ENCODE results near the gene EPB41. TPM values are rescaled to one million over a fixed set of nuclear protein-coding genes. Genes with fewer than 3 reads are reported as not detected.
"Not testable (repeated sequence)": the region's sequence is repeated elsewhere in the genome, so short reads cannot be mapped to it uniquely, and the experiment has no call there.

EPB41 gene
- total RNA-seq, 3 donors from 2014 or later = 45.8 to 82.2 (median 76.3) TPM

GRCh38 chr1:29064064-29064463 lies 149.7 kb downstream of the EPB41 start:
- no peaks in the 10 kb centered on the region for H3K9me3 ChIP-seq
- intact Hi-C loops (cut with DNase I, micrococcal nuclease) = no loop called here
- ATAC-seq (no peak), DNase-seq (no peak)
- no peak overlapping the region for H3K4me3 ChIP-seq
- no peaks in the 10 kb centered on the region for H3K4me1 ChIP-seq (ENCODE audit: low read depth)
- TF ChIP-seq, protein P1, sequence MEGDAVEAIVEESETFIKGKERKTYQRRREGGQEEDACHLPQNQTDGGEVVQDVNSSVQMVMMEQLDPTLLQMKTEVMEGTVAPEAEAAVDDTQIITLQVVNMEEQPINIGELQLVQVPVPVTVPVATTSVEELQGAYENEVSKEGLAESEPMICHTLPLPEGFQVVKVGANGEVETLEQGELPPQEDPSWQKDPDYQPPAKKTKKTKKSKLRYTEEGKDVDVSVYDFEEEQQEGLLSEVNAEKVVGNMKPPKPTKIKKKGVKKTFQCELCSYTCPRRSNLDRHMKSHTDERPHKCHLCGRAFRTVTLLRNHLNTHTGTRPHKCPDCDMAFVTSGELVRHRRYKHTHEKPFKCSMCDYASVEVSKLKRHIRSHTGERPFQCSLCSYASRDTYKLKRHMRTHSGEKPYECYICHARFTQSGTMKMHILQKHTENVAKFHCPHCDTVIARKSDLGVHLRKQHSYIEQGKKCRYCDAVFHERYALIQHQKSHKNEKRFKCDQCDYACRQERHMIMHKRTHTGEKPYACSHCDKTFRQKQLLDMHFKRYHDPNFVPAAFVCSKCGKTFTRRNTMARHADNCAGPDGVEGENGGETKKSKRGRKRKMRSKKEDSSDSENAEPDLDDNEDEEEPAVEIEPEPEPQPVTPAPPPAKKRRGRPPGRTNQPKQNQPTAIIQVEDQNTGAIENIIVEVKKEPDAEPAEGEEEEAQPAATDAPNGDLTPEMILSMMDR (IDR thresholded peaks at IDR 0.05) = no peak
- H3K36me3 ChIP-seq (ENCODE audit: low read depth) = no peaks in the 10 kb centered on the region

DNA sequence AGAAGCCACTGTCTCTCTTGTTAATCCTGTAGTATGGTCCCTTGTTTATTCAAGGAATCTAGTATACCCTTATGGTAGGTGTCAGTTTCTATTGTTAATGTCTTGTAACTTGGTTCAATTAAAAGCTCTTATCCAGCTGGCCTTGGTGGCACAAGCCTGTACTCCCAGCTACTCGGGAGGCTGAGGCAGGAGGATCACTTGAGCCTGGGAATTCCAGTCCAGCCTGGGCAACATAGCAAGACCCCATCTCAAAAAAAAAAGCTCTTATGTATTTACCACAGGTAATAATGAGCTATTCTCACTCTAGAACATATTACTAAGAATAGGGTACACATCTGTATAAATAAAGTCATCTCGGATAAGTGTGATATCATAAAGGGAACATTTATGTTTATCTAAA lies 162.8 kb downstream of the EPB41 start:
- no peak for ATAC-seq

DNA sequence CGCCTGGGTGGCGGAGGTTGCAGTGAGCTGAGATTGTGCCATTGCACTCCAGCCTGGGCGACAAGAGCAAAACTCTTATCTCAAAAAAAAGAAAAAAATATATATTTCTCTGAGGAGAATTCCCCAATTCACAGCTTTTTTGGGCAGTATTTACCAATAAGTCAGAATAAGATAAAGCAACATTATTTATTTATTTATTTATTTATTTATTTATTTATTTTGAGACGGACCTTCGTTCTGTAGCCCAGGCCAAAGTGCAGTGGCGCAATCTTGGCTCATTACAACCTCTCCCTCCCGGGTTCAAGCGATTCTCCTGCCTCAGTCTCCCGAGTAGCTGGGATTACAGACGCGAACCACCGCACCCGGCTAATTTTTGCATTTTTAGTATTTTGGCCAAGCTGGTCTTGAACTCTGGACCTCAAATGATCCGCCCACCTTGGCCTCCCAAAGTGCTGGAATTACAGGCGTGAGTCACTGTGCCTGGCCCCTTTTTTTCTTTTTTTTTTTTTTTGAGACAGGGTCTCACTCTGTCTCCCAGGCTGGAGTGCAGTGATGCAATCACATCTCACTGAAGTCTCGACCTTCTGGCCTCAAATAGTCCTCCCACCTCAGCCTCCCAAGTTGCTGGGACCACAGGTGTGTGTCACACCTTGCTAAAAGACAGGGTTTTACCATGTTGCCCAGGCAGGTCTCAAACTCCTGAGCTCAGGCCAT lies 165.7 kb downstream of the EPB41 start:
- not testable (repeated sequence) for ATAC-seq

More for the DNA sequence above, 162.8 kb downstream of the EPB41 start:
- intact Hi-C loops (cut with DNase I, micrococcal nuclease) = no loop called here
- H3K36me3 ChIP-seq (ENCODE audit: low read depth) = no peaks in the 10 kb centered on the region
- H3K4me1 ChIP-seq (ENCODE audit: low read depth) = no peaks in the 10 kb centered on the region
- no peak for DNase-seq
- H3K4me3 ChIP-seq = no peak overlapping the region
- no peaks in the 10 kb centered on the region for H3K9me3 ChIP-seq
- TF ChIP-seq, protein P1 (IDR thresholded peaks at IDR 0.05) = no peak

GRCh38 chr1:29081201-29081600 lies 166.8 kb downstream of the EPB41 start:
- no peak for ATAC-seq
- H3K4me1 ChIP-seq (ENCODE audit: low read depth) = no peaks in the 10 kb centered on the region
- TF ChIP-seq, protein P1 (IDR thresholded peaks at IDR 0.05) = no peak
- intact Hi-C loops (cut with DNase I, micrococcal nuclease) = no loop called here
- no peak overlapping the region for H3K4me3 ChIP-seq
- no peak for DNase-seq
- H3K9me3 ChIP-seq = no peaks in the 10 kb centered on the region
- no peaks in the 10 kb centered on the region for H3K36me3 ChIP-seq (ENCODE audit: low read depth)

More for the DNA sequence above, 165.7 kb downstream of the EPB41 start:
- H3K9me3 ChIP-seq; DNase-seq; intact Hi-C loops (cut with DNase I, micrococcal nuclease); H3K4me1 ChIP-seq (ENCODE audit: low read depth); H3K36me3 ChIP-seq (ENCODE audit: low read depth); H3K4me3 ChIP-seq: not testable (repeated sequence)

- TF ChIP-seq, protein P1 (IDR thresholded peaks at IDR 0.05) = no peak
- H3K4me1 ChIP-seq (ENCODE audit: low read depth) = no peaks in the 10 kb centered on the region
- H3K36me3 ChIP-seq (ENCODE audit: low read depth) = no peaks in the 10 kb centered on the region
- ATAC-seq (no peak), DNase-seq (no peak)
- intact Hi-C loops (cut with DNase I, micrococcal nuclease) = no loop called here
- no peak overlapping the region for H3K4me3 ChIP-seq
- no peaks in the 10 kb centered on the region for H3K9me3 ChIP-seq
Observed at GRCh38 chr1:29082519-29082918, 168.2 kb downstream of the EPB41 start.

GRCh38 chr1:29083317-29084195 lies 169.2 kb downstream of the EPB41 start:
- Histone ChIP-seq H3K4me1 (ENCODE audit: low read depth) (no peaks in the 10 kb centered on the region), H3K36me3 (ENCODE audit: low read depth) (no peaks in the 10 kb centered on the region), H3K4me3 (no peak overlapping the region), H3K9me3 (no peaks in the 10 kb centered on the region)
- TF ChIP-seq, protein P1 (IDR thresholded peaks at IDR 0.05) = no peak
- intact Hi-C loops (cut with DNase I, micrococcal nuclease) = no loop called here
- DNase-seq (no peak), ATAC-seq (no peak)

Data from mucosa of descending colon (tissue), 3 donors.